Progenitor cell of endocrine pancreas (in vitro differentiated cells): Measurements from ENCODE around the gene B4GALT5. TPM values are rescaled to one million over a fixed set of nuclear protein-coding genes. Genes with fewer than 3 reads are reported as not detected.

Experiments
- DNase-seq: peaks from one replicate; pipeline ENCODE4 v3.0.0; 2021; ENCODE audit warnings: low spot score; ENCODE audit not compliant: unreplicated experiment
- H3K27ac Mint-ChIP-seq: 2 replicates; pipeline ENCODE4 v1.8.0; 2021; ENCODE audit warnings: mild to moderate bottlenecking, moderate library complexity, mixed read lengths
- H3K27me3 Mint-ChIP-seq: 2 replicates; pipeline ENCODE4 v1.8.0; 2021; ENCODE audit warnings: mixed read lengths
- H3K36me3 Mint-ChIP-seq: 2 replicates; pipeline ENCODE4 v1.8.0; 2022; ENCODE audit warnings: mixed read lengths; ENCODE audit not compliant: insufficient read depth
- H3K4me1 Mint-ChIP-seq: 2 replicates; pipeline ENCODE4 v1.8.0; 2021; ENCODE audit warnings: low read depth, mixed read lengths
- H3K4me3 Mint-ChIP-seq: 2 replicates; pipeline ENCODE4 v1.8.0; 2021; ENCODE audit warnings: low read depth, mild to moderate bottlenecking, moderate library complexity, mixed read lengths
- H3K9me3 Mint-ChIP-seq: 2 replicates; pipeline ENCODE4 v1.8.0; 2021; ENCODE audit warnings: low read depth, mixed read lengths
- total RNA-seq: library from RNA; stranded (reverse); gene quantifications from 2 replicates; pipeline ENCODE4 v1.2.1, GENCODE V29; 2021
- TF ChIP-seq, protein P1 (sequence below): fragments of 200-600 bp; sonication (generic); IDR thresholded peaks from one replicate; pipeline ENCODE4 v1.5.0; 2021; ENCODE audit warnings: antibody characterized with exemption, mild to moderate bottlenecking; ENCODE audit not compliant: unreplicated experiment

The B4GALT5 gene
- total RNA-seq, 1 donor from 2014 or later: 58.6 TPM

DNA sequence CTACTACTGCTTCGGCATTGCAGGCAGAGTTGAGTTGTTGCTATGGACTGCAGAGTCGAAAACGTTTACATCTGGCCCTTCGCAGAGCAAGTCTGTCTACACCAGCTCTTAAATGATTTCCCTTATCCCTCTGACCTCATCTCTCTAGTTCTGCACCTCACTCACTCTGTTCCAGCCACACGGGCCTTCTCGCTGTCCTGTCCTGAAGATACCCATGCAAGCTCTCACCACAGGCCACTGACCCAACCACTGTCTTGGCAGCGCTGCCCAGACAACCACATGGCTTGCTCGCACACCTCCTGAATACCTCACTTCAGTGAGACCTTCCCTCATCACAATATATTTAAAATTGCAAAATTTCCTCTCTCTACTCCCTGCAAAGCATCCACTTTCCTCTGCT, 31.4 kb downstream of the B4GALT5 start:
- Mint-ChIP-seq H3K9me3 (no peaks in the 10 kb centered on the region), H3K36me3 (peaks cover 3% of the 10 kb centered on the region), H3K4me3 (no peak overlapping the region), H3K27ac (peak overlapping the region; percentile 88), H3K4me1 (peaks cover 40% of the 10 kb centered on the region), H3K27me3 (no peaks in the 10 kb centered on the region)
- no peak for DNase-seq
- TF ChIP-seq, protein P1, sequence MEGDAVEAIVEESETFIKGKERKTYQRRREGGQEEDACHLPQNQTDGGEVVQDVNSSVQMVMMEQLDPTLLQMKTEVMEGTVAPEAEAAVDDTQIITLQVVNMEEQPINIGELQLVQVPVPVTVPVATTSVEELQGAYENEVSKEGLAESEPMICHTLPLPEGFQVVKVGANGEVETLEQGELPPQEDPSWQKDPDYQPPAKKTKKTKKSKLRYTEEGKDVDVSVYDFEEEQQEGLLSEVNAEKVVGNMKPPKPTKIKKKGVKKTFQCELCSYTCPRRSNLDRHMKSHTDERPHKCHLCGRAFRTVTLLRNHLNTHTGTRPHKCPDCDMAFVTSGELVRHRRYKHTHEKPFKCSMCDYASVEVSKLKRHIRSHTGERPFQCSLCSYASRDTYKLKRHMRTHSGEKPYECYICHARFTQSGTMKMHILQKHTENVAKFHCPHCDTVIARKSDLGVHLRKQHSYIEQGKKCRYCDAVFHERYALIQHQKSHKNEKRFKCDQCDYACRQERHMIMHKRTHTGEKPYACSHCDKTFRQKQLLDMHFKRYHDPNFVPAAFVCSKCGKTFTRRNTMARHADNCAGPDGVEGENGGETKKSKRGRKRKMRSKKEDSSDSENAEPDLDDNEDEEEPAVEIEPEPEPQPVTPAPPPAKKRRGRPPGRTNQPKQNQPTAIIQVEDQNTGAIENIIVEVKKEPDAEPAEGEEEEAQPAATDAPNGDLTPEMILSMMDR: no peak

DNA sequence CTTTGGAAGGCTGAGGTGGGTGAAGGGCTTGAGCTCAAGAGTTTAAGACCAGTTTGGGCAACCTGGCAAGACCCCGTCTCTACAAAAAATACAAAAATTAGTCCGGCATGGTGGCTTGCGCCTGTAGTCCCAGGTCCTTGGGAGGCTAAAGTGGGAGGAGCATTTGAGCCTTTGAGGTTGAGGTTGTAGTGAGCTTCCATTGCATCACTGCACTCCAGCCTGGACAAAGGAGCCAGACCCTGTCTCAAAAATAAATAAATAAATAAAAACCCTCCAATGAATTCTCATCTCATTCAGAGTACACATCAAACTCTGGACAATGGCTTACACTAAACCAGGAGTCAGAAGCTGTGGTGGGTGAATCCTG, 31.8 kb downstream of the B4GALT5 start:
- H3K4me1 Mint-ChIP-seq: peaks cover 45% of the 10 kb centered on the region
- no peaks in the 10 kb centered on the region for H3K27me3 Mint-ChIP-seq
- no peak for DNase-seq
- peaks cover 3% of the 10 kb centered on the region for H3K36me3 Mint-ChIP-seq
- H3K27ac Mint-ChIP-seq: no peak overlapping the region
- no peak overlapping the region for H3K4me3 Mint-ChIP-seq
- no peaks in the 10 kb centered on the region for H3K9me3 Mint-ChIP-seq
- TF ChIP-seq, protein P1: no peak

DNA sequence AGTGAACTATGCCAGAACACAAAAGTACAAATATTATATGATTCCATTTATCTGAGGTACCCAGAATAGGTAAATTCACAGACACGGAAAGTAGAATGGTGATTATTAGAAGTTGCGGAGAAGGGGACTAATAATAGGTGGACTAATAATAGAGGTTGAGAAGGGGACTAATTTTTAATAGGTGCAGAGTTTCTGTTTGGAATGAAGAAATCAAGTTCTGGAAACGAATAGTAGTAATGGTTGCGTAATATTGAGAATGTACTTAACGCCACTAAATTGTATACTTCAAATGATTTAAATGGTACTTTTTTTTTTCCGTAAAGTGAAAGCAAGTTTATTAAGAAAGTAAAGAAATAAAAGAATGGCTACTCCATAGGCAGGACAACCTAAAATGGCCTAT, 33.2 kb downstream of the B4GALT5 start:
- TF ChIP-seq, protein P1: no peak
- Mint-ChIP-seq H3K27me3 (no peaks in the 10 kb centered on the region), H3K27ac (no peak overlapping the region), H3K36me3 (peaks cover 3% of the 10 kb centered on the region), H3K4me1 (peaks cover 54% of the 10 kb centered on the region), H3K4me3 (no peak overlapping the region), H3K9me3 (no peaks in the 10 kb centered on the region)
- no peak for DNase-seq

DNA sequence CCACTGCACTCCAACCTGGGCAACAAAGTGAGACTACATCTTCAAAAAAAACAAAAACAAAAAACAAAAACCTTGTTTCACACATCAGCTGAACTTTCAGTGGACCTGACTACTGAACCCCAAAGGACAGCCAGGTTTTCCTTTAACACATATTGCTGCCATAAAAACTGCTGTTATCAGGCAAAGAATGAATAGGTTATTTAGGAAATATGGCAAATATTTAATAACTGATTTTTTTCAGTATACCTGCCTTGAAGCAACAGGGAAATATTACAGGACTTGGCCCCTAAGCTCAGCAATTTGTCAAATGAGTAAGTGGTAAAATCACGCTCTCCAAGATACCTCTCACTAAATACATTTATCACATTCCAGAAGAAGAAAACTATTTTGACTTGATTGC, 34.0 kb downstream of the B4GALT5 start:
- Mint-ChIP-seq H3K4me3 (no peak overlapping the region), H3K27me3 (no peaks in the 10 kb centered on the region), H3K9me3 (no peaks in the 10 kb centered on the region), H3K4me1 (peaks cover 61% of the 10 kb centered on the region), H3K27ac (no peak overlapping the region), H3K36me3 (peaks cover 3% of the 10 kb centered on the region)
- TF ChIP-seq, protein P1: no peak
- DNase-seq: no peak

DNA sequence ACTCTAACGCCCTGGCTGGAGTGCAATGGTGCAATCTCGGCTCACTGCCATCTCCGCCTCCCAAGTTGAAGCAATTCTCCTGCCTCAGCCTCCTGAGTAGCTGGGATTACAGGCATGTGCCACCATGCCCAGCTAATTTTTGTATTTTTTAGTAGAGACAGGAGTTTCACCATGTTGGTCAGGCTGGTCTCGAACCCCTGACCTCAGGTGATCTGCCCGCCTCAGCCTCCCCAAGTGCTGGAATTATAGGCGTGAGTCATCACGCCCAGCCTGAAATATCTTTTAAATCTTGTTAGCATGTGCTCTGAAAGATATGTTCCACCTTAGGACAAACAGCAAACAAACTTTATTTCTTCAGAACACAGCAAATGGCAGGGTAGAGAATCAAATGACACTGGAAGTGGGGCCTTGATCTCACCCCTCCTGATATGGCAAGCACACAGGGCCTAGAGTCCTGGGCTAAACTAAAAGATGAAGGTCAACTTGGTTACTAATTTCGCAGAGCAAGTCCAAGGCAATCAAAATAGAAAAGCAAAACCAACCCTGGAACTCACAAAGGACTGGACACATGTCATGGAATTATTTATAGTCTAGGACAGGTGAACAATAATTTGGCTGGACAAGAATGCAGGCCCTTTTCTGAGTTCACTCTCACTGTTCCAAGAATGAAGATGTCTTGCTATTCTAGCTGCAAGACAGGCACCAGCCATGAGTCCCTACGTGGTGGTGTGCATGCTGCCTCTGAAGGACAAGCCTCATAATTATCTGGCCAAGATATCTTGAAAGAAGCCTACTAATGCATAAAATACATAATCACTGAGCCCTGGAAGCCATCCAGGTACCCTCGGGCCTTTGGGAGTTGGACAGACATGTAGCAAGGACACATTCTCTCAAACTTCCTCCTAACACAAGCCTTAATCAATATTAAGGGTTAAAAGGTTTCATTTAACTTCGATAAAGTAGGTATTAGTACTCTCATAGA, 35.6 kb downstream of the B4GALT5 start:
- no peak for DNase-seq
- TF ChIP-seq, protein P1: no peak
- H3K36me3 Mint-ChIP-seq: peaks cover under 1% of the 10 kb centered on the region
- H3K9me3 Mint-ChIP-seq: no peaks in the 10 kb centered on the region
- H3K27ac Mint-ChIP-seq: peak overlapping the region; percentile 66
- H3K27me3 Mint-ChIP-seq: no peaks in the 10 kb centered on the region
- peaks cover 66% of the 10 kb centered on the region for H3K4me1 Mint-ChIP-seq
- H3K4me3 Mint-ChIP-seq: no peak overlapping the region
